ENCODE results near the gene SH2B3.

GRCh38 chr12:111447571-111448265 lies 42.0 kb downstream of the SH2B3 start:
- TF ChIP-seq BHLHE40 (IDR thresholded peaks at IDR 0.05; ENCODE audit: borderline replicate concordance), result no peak
- no peak for TF ChIP-seq FOXM1 (IDR thresholded peaks at IDR 0.05; ENCODE audit: borderline replicate concordance)
- TF ChIP-seq ZNF384 (IDR thresholded peaks at IDR 0.05), result no peak
- TF ChIP-seq SP1 (IDR thresholded peaks at IDR 0.05), result no peak
- no peak for TF ChIP-seq TARDBP (IDR thresholded peaks at IDR 0.05)
- TF ChIP-seq L3MBTL2 (conservative IDR thresholded peaks at IDR 0.05), result no peak
- no peak for TF ChIP-seq SUZ12 (IDR thresholded peaks at IDR 0.05)
- TF ChIP-seq HDGF (IDR thresholded peaks at IDR 0.05; ENCODE audit: borderline replicate concordance), result no peak
- no peak for TF ChIP-seq FOXA1 (IDR thresholded peaks at IDR 0.05)

All from HEK293T (cell line).